NCI-H446 treated with DMSO at 0.1 percent for 48 hours (cell line): ENCODE results near the gene NPAS3.

ENCODE experiments used
- DNase-seq: peaks from one replicate; lab custom pipeline; 2025; lab: John Stamatoyannopoulos, UW

NPAS3 gene

DNA sequence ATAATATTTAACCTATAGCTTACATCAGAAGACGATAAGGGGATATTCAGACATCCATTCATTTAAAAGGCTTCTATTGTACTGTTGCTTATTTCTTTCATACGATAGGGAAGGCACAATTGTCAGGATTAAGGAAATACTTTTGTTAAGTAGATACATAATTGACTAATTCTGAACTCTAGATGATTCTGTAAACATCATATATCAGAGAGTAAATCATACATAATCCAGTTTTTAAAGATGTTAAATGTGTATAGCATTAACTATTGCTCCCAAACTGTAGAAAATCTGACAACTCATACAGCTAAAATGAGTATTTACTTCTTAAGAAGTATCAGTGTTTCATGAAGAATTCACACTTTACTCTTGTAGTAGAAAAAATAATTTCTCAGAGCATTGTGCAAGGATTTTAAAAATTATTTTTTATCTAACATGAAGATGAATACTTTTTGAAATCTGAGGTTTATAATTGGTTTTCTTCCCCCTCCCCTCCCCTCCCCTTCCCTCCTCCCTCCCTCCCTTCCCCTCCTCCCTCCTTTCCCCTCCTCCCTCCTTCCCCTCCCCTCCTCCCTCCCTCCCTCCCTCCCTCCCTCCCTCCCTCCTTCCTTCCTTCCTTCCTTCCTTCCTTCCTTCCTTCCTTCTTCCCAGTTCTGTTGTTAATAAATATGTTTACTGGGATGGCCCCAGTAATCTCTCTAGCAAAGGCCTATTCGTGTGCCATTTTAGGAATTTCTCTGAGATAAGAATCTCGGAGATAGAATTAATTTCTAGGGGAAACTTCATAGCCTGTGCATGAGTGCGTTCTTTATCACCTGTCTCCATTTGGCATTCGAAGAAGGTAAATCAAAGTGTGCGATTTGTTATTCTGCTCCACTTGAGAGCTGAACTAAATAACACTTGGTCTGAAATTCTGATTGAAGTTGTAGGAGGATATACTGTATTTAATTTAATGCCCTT is 2.3 kb downstream of the NPAS3 start:
- no peak for DNase-seq

DNA sequence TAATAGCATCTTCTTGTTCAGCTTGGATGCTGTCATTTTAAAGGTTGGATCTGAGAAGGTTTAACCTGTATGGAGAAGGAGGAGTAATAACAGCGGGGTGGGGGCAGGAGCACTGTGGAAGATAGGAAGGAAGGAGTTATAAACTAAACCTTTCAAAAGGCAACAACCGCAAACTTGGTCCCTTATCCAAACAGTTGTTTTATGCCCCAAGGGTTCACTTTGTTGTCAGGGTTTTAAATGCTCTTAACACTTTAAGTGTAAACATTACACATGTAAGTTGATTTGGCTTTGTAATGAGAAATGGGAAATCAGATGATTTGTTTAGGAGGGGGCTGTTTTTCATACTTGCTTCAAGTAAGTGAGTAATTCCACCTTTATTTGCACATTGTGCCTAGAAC is 3.0 kb downstream of the NPAS3 start:
- no peak for DNase-seq

DNA sequence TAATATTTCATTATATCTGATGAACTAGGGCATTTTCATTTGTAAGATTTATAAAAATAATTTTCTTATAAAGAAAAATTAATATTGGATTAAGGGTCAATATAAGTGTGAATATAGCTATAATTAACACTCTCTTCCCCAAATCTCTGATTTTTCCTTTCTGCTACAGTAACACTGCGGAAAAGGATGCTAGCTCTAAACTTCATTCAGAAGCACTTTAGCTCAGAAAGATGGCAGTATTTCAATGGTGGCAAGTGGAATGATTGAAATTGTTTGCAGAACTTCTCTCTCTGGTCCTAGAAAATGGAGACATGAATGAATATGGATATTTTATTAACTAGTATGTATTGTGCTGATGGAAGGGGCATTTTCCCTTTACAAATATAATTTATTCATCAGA is 8.4 kb downstream of the NPAS3 start:
- no peak for DNase-seq

DNA sequence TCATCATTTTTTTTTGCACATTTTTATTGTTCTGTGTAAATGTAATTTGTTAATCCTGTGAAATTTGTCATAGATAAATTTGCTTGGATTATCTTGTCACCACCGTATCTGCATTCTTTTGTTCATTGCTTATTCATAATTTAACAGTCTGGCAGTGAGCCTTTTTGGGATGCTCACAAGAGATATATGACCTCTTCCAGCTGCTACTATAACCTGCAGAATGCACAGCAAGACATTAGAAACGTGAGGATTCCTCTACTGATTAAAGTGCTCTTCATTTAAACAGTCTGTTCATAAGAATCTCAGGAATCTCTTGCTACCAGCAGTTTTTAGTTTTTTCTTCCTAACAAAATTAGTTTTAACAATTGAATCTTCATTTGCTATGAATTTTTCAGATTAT is 9.1 kb downstream of the NPAS3 start:
- DNase-seq, result no peak

DNA sequence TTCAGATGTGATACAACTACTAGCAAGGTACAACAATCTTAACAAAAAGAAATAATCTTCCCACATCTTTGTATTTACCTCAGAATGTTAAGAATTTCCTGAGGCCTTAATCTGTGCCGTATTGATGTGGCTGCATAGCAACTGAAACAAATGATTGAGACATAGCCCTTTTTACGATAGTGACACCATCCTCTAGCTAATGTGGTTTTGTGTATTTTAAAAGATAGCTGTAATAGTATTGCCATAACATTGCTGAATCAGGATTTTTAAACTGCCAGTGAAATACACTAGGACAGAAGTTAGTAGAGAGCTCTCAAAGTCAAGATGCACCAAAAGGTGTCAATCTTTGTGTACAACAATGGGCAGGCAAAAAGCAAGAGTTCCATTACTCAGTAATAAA is 11.9 kb downstream of the NPAS3 start:
- no peak for DNase-seq

DNA sequence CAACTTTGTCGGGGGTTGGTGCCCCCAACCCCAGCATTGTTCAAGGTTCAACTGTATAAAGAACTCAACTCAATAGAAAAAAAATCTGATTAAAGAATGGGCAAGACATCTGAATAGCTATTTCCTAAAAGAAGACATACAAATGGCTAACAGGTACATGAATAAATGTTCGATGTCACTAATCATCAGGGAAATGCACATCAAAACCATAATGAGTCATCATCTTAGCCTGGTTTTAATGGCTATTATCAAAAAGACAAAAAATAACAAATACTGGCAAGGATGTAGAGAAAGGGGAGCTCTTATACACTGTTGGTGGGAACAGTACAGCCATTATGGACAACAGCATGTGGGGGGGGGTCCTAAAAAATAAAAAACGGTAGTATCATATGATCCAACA is 28.7 kb downstream of the NPAS3 start:
- no peak for DNase-seq

DNA sequence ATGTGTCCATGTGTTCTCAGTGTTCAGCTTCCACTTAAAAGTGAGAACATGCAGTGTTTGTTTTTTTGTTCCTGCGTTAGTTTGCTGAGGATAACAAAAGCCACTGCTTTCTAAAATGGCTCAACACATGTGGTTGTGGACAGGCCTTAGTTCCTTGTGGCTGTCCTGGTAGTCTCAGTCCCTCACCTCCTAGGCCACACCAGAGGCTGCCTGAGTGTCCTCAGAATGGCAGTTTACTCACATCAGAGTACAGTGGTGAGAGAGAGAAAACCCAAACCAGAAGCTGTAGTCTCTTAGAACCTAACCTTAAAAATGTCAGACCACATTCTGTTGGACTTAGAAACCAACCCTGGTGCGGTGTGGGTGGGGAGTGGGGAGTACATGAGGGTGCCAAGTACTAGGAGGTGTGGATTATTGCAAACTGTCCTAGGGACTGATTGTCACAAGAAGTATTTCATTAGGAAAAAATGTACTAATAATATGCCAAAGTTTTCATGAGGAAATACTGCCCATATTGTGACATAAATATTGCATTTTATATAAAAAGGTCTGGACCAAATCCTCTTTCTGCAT is 30.4 kb downstream of the NPAS3 start:
- DNase-seq, result no peak

DNA sequence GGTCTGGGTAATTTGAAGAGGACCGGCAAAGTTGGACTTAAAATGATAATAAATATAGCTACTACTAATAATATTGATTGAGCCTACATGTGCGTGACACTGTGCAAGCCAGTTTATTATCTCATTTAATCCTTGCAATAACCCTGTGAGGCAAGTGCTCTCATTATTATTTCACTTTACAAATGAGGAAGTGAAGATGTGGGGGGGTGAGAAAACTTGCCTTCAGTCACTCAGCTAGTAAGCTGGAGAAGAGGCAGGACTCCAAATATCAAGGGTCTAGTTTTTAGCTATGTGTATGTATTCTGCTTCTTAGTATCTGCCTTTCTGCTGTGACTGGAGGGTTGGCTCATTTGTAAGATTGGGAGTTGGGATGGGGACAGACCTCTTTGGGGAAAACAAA is 39.2 kb downstream of the NPAS3 start:
- DNase-seq, result no peak

DNA sequence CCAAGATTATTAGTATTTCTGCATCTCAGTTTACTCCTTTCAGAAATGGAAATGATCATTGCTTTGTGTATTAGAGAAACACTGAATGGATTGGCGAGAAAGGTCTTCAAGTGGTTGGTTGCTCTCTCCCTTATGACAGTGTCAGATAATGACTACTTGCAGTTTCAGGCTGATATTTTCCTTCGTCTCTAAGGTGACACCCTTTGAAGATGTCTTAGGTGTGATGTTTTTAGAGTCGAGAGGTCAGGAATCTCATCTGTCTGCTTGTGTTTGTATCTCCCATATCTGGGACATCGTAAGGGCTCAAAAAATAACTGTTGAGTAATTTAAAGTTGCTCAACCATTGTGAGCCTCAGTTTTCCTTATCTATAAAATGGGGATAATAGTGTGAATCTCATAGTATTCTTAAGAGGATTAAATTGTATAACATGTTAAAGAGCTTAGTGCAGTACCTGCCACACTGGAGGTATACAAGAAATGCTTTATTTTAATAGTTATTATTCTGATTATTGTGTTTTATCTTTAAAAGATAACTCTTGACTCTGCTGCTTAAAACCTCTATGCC is 40.1 kb downstream of the NPAS3 start:
- DNase-seq, result no peak

DNA sequence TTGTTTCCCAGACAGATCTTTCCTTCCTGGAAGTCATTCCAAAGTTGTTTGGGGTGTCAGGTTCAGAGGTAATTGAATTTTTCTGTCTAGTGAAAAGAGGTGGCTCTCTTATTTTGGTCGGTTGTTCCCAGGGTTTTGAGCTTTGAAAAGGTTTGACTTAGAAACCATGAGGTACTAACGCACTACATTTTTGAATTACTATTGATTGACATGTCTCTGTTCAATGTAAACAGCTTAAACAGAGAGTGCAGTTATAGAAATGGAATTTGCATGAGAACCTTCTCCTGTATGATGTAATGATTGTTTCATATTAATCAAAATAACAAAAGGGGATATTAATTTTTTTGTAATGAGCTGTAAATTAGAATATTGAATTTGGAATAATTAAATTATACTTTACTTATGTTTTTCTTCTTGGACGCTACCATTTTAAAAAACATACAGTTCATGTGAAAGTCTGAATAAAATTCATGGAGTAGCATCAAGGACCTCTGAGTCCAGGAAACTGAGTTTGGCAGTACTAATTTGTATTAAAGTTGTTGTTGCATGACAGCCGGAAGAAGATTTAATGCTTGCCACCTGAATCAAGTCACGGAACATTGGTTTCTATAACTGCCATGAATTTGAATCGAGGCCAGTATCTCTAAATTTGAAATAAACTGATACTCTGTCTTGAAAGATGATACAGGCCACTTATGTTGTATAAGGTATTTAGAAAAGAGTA is 41.7 kb downstream of the NPAS3 start:
- no peak for DNase-seq

DNA sequence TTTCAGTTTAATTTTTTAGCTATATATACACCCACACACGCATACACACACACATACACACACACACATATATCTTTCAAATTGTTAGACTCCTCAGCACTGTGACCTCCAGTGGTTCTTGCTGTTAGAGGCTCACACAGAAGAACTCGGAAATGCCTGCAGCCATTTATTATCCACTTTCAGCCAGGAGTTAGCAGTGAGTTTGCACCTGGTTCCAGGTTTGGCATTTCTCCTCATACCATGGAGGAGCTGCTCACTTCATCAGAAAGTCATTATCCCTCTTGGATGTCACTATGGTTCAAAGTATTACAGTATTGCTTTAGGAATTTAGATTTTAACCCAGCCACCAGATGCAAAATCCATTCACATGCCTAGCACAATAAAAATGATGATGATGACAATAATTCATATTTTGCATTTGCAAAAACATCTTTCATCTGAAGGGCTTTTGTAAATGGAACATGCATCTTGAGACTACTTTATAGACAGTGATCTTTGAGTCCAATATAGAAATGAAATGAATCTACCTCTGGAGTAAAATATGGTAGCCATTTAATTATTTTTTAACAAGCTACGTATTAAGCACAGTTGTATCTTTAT is 42.3 kb downstream of the NPAS3 start:
- no peak for DNase-seq

DNA sequence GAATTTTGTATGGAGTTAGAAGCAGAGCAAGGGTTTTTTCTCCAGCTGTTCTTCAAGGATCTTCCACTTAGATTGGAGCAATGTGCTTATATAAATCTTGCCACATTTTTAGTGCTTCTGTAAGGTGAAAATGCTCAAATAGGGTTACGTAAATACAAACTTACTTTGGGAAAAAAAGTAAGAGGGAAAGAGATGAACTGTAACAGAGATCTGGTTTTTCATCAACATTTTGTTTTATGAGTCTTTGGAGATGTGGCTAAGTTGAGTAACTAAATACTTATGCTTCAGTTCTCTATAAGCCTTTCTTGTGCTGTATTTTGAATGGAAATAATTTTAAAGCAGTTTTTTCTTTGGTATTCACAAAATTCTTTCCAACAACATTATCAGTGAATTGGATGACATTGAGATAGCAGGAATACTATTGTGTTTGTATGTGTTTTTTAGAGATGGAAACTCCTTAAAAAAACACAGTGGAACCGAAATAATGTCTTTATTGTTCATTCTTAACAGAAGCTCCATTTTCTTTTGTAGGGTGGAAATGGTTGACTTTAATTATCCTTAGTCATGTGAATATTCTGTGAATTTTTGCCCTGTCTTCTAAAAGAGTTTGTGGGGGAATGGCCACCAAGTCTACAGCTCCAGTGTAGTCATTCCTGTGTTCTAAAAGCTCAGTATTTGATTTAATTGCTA is 45.7 kb downstream of the NPAS3 start:
- no peak for DNase-seq

DNA sequence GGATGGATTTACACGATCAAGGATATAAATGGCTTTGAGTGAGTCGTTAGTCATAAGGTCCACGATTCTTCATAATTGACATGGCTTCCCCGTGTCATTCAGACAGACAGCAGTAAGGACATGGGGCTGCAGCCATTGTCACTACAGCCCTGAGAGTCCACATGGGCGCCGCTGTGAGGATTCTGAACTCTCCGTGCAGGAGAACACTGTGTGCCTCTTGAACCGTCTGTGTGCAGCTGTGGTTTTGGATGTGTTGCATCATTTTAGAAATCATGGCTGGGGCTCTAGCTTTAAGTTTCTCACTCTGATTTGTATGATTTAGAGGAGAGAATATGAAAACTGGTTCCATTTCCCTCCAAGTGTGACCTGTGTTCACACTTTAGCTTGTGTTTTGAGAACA is 47.2 kb downstream of the NPAS3 start:
- DNase-seq, result no peak

DNA sequence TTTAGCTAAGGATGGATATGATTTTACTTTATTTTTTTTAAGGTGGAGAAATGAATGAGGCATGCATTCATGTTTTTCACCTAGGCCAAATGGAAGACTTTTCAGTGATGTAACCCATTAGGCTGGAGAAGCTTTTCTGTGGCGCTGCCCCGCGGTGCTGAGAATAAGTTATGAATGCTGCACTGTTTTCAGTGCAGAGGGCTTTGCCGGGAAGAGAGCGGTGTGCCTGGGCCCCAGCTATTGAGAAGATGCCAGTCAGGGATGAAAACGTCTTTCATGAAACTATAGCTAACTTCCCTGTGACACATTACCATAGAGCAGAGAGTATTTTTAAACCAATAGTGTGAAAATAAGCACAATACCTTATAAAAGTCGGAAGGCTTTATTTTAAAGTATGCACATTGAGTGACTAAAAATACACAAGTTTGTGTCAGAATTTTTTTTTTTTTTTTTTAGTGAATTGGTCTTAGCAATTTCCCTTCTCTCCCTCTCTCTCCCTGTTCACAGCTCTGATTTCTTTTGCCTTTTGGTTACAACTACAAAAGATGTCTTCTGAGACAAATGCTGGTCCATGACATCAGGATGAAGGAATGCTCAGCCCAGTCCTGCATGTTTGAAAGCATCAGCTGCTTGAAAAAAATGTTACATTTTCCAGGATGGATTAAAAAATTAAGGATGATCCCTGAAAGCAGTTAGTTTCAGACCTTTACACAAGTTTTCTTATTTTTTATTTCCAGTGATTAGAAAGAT is 48.3 kb downstream of the NPAS3 start:
- no peak for DNase-seq

DNA sequence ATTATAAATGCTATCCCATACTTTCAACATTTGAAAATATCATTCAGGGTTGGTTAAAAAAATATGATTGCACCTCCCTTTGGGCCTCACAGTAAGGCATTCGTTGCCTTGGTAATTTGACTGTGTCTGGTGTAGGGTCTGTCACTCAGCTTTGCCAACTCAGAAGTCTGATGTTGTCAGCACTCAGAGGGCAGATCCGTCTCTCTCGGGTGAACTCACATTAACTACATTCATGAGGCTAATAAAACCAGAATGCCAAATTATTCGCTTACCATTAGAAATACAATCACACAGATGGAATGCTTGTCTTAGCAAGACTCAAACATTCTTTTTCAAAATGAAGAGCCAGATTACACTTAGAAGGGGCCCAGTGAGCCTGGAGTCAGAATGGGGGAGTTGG is 53.0 kb downstream of the NPAS3 start:
- DNase-seq, result no peak

DNA sequence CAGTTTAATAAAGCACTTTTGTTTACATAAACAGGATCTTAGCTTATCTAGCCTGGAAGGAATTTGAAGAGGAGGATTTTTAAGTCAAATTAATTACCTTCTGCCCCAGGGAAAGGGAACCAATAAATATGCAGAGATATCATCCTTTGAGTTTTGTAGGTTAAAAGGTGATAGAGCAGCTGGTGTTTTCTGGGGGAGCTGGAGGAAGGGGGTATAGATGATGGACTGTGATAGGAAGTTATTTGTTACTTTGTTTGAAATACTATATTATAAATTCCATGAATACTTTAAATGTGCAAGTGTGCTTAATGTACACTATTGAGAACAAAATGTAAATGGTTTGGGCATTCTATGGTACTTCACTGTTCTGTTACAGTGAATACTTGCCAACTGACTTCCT is 55.2 kb downstream of the NPAS3 start:
- DNase-seq, result no peak

DNA sequence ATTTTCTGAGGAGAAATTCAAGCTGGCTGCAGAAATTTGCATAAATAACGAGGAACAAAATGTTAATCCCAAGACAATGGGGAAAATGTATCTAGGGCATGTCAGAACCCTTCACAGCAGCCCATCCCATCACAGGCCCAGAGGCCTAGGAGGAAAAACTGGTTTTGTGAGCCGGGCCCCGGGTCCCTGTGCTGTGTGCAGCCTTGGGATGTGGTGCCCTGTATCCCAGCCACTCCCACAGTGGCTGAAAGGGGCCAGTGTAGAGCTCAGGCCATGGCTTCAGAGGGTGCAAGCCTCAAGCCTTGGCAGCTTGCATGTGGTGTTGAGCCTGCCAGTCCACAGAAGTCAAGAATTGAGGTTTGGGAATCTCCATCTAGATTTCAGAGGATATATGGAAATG is 57.7 kb downstream of the NPAS3 start:
- DNase-seq, result no peak

DNA sequence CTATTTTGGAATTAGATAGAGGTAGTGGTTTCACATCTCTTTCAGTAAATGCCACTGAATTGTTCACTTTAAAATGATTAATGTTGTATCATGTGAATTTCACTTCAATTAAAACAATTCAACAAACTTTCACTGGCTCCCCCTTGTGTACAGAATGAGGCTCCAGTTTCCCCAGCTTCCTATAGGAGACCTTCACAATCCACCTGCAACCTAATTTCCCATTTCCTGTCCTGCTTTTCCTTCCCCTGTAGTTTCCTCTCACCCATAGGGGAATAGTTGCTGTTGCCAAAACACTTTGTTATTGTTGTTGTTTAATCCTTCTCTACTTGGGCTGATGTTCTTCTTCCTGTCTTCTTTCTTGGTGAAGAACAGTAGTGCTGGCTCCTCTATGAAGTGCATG is 59.8 kb downstream of the NPAS3 start:
- no peak for DNase-seq

DNA sequence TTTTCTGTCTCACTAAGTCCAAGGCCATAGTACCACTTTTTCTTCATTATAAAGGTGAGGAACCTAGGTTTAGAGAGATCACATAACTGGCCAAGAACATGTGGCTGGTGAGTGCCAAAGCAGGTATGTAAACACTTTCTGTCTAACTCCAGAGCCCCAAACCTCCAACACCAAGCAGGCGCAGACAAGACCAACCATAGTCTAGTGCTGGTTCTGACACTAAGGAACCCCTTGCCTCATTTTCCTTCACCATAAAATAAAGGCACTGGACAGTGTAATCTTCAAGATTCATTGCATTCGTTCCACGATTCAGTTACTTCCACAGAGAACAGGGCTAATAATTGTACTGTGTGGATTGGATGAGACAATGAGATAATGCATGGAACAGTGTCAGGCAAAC is 71.0 kb downstream of the NPAS3 start:
- DNase-seq, result no peak

DNA sequence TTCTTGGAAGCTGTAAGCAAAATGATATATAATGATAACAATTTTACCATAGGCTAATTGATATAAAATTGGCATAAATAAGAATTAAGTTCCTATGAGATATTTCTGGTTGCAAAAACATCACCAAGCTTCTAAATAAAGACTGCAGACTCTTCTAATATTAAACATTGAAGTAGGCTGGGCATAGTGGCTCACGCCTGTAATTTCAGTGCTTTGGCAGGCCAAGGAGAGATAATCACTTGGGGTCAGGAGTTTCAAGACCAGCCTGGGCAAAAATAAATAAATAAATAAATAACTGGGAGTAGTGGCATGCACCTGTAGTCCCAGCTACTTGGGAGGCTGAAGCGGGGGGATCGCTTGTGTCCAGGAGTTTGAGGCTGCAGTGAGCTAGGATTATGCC is 71.8 kb downstream of the NPAS3 start:
- DNase-seq, result no peak

DNA sequence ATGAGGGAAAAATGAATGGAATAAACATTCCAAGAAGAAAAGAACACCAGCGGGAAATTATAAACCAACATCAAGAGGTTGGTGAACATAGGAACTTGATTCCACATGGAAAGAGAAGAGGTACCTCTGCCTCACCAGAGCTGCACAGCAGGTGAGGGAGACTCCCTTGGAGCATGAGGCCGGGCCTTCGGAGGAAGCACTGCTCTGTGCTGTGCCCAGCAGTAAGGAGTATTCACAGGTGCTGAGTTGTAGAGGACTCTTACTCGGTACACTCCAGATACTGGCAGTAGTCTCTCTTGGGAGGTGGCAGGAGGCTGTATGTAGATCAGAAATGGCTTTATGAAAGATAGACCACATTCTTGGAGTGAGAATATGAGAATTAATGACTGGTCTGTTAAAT is 76.0 kb downstream of the NPAS3 start:
- DNase-seq, result no peak
